Measurements from ENCODE around the gene WIPF1.

The WIPF1 gene, protein sequence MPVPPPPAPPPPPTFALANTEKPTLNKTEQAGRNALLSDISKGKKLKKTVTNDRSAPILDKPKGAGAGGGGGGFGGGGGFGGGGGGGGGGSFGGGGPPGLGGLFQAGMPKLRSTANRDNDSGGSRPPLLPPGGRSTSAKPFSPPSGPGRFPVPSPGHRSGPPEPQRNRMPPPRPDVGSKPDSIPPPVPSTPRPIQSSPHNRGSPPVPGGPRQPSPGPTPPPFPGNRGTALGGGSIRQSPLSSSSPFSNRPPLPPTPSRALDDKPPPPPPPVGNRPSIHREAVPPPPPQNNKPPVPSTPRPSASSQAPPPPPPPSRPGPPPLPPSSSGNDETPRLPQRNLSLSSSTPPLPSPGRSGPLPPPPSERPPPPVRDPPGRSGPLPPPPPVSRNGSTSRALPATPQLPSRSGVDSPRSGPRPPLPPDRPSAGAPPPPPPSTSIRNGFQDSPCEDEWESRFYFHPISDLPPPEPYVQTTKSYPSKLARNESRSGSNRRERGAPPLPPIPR

DNA sequence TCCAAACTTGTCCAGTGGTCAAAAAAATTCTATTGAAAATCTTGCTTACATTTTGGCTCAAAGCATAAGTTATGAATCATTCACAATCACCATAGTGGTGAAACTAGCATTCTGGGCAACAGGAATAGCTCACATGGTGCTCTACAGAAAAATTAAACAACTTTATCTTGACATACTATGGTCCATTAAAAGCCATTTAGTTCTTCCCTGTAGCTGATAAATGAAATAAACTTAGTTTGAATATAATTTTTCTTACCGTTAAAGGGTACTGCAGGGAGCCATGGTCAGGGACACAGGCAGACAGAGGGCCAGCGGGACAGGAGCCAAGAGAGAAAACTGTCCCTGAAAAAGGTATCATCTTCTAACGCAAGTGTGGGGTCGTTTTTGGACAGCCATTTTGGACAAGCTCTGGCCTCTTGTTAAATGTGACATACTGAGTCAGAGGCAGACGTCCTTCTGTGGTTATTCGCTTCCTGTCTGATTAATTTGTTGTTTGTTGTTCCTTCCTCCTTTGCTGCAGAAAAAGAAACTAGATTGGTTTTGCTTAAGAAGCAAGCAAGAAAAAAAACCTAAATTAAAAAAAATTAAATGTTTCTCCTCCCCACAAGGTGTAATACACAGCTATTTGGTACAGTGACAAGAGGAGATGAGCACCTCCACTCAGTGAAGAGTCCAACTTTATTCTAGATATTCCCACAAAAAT lies at the start of gene WIPF1:
Gene WIPF1 (minus strand): TSS at position 460 of the 703 bp plus-strand sequence. CDS start 12,231 bp downstream, outside the sequence.
- no peak for DNase-seq (ENCODE audit: low read depth, low spot score)
- no peak for TF ChIP-seq SUZ12 (IDR thresholded peaks at IDR 0.05; ENCODE audit: extremely low read depth, insufficient read depth, insufficient read length)
- TF ChIP-seq YY1 (IDR thresholded peaks at IDR 0.05; ENCODE audit: insufficient read depth, insufficient read length): no peak
- no peak for TF ChIP-seq ZNF274 (IDR thresholded peaks at IDR 0.05; ENCODE audit: low read depth, low read length)
- Histone ChIP-seq H3K4me3 (ENCODE audit: insufficient read length, low read depth) (no peak within 1 kb of the TSS), H3K9me3 (ENCODE audit: insufficient read depth, low read length) (peaks cover 8% of the 10 kb centered on the region; the same call in 1 of the 2 replicates), H3K4me1 (ENCODE audit: insufficient read depth, insufficient read length) (no peaks in the 10 kb centered on the region), H3K27me3 (ENCODE audit: insufficient read depth, insufficient read length) (no peaks in the 10 kb centered on the region), H3K9ac (ENCODE audit: insufficient read length, low read depth) (no peak within 1 kb of the TSS), H3K36me3 (ENCODE audit: insufficient read depth, insufficient read length, low read length) (no peaks in the 10 kb centered on the region)

DNA sequence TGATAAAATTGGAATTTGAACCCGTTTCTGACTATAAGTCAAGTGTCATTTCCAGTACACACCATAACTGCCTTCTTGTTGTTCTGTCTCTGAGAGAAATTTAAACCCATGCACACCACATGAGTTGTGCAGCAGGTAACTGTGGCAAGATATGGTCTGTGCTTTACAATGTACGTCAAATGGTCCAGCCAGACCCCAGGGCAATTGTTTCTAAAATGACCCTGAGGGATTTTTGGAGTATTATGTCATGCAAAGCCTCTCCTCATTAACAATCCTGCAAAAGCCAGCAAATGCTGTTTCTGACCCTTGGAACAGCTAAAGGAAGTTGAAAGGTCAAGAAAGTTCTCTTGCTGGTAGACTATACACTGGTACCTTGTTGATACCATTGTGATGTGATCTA lies 47.7 kb upstream of the WIPF1 start:
- H3K27me3 ChIP-seq (ENCODE audit: insufficient read depth, insufficient read length): no peaks in the 10 kb centered on the region
- no peaks in the 10 kb centered on the region for H3K36me3 ChIP-seq (ENCODE audit: insufficient read depth, insufficient read length, low read length)
- peaks cover 13% of the 10 kb centered on the region; the same call in 1 of the 2 replicates for H3K9me3 ChIP-seq (ENCODE audit: insufficient read depth, low read length)
- TF ChIP-seq SUZ12 (IDR thresholded peaks at IDR 0.05; ENCODE audit: extremely low read depth, insufficient read depth, insufficient read length) (no peak), ZNF274 (IDR thresholded peaks at IDR 0.05; ENCODE audit: low read depth, low read length) (no peak)
- no peaks in the 10 kb centered on the region for H3K4me1 ChIP-seq (ENCODE audit: insufficient read depth, insufficient read length)
- DNase-seq (ENCODE audit: low read depth, low spot score): no peak
- H3K9ac ChIP-seq (ENCODE audit: insufficient read length, low read depth): no peak overlapping the region
- no peak overlapping the region for H3K4me3 ChIP-seq (ENCODE audit: insufficient read length, low read depth)

DNA sequence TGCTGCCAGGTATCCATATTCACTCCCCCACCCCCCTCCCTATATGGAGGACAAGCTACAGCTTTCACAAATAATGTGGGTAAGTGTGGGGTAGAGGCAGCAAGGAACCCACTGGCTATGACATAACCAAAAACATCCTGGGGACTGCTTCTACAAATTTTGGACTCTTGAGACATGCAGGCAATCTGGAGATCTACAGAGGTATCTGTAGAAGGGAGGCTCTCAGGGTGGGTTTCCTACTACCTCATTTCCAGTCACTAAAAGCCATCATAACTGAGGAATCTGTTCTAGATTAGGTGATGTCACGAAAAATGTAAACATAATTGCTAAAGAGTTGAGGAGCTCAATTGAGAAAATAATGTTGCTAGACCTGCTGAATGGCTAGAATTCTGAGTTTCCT lies 46.8 kb upstream of the WIPF1 start:
- no peaks in the 10 kb centered on the region for H3K4me1 ChIP-seq (ENCODE audit: insufficient read depth, insufficient read length)
- DNase-seq (ENCODE audit: low read depth, low spot score): no peak
- H3K9me3 ChIP-seq (ENCODE audit: insufficient read depth, low read length): peaks cover 13% of the 10 kb centered on the region; the same call in 1 of the 2 replicates
- no peaks in the 10 kb centered on the region for H3K36me3 ChIP-seq (ENCODE audit: insufficient read depth, insufficient read length, low read length)
- H3K9ac ChIP-seq (ENCODE audit: insufficient read length, low read depth): no peak overlapping the region
- no peak overlapping the region for H3K4me3 ChIP-seq (ENCODE audit: insufficient read length, low read depth)
- H3K27me3 ChIP-seq (ENCODE audit: insufficient read depth, insufficient read length): no peaks in the 10 kb centered on the region
- TF ChIP-seq SUZ12 (IDR thresholded peaks at IDR 0.05; ENCODE audit: extremely low read depth, insufficient read depth, insufficient read length): no peak
- TF ChIP-seq ZNF274 (IDR thresholded peaks at IDR 0.05; ENCODE audit: low read depth, low read length): no peak
- no peak for TF ChIP-seq YY1 (IDR thresholded peaks at IDR 0.05; ENCODE audit: insufficient read depth, insufficient read length)

DNA sequence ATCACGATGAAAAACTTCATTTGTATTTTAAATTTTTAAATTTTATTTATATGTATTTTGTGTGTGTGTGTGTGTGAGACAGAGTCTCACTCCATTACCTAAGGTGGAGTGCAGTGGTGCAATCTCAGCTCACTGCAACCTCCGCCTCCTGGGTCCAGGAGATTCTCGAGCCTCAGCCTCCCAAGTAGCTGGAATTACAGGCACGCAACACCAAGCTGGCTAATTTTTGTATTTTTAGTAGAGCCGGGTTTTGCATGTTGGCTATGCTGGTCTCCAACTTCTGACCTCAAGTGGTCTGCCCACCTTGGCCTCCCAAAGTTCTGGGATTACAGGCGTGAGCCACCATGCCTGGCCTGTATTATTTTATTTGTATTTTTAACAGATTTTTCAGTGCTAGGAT lies 45.8 kb upstream of the WIPF1 start:
- H3K9me3 ChIP-seq (ENCODE audit: insufficient read depth, low read length): peaks cover 3% of the 10 kb centered on the region; the same call in 1 of the 2 replicates
- no peak overlapping the region for H3K4me3 ChIP-seq (ENCODE audit: insufficient read length, low read depth)
- H3K9ac ChIP-seq (ENCODE audit: insufficient read length, low read depth): no peak overlapping the region
- H3K4me1 ChIP-seq (ENCODE audit: insufficient read depth, insufficient read length): no peaks in the 10 kb centered on the region
- DNase-seq (ENCODE audit: low read depth, low spot score): no peak
- no peaks in the 10 kb centered on the region for H3K36me3 ChIP-seq (ENCODE audit: insufficient read depth, insufficient read length, low read length)
- no peak for TF ChIP-seq ZNF274 (IDR thresholded peaks at IDR 0.05; ENCODE audit: low read depth, low read length)
- no peak for TF ChIP-seq YY1 (IDR thresholded peaks at IDR 0.05; ENCODE audit: insufficient read depth, insufficient read length)
- no peak for TF ChIP-seq SUZ12 (IDR thresholded peaks at IDR 0.05; ENCODE audit: extremely low read depth, insufficient read depth, insufficient read length)
- H3K27me3 ChIP-seq (ENCODE audit: insufficient read depth, insufficient read length): no peaks in the 10 kb centered on the region

DNA sequence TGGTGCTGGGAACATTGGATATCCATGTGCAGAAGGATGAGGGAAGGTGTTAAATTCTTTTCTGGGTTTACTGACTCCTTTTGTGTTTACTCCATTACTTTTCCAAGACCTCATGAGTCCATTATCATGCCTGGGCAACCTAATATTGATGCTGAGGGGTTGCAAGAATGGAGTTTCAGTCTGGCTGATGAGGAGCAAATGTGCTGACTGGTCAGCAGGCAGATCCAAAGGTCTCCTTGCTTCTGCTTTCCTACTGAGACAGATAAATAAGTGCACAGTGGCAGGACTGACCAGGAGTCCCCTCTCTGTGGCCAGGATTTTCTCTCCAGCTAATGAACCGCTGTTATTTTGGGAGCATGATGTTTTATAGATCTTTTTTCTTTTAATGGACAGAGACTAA lies 43.6 kb upstream of the WIPF1 start:
- H3K9me3 ChIP-seq (ENCODE audit: insufficient read depth, low read length): no peaks in the 10 kb centered on the region

DNA sequence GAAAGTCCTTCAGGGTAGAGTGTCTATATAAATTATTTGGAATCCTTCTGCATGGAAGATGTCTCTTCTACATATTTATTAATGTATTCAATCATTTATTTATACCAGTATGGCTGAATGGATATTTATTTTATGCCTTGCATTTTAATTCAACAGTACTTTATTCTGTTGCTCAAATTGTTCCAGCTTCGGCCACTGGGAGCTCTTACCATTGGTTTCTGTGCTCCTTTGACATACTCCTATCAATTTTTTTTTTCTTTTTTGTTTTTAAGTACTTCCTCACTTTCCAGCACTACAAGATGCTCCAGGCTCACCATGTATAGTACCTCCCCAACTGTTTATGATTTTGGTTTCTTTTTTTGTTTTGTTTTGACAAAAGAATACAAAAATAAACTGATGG lies 39.4 kb upstream of the WIPF1 start:
- TF ChIP-seq ZNF274 (IDR thresholded peaks at IDR 0.05; ENCODE audit: low read depth, low read length) (no peak), YY1 (IDR thresholded peaks at IDR 0.05; ENCODE audit: insufficient read depth, insufficient read length) (no peak), SUZ12 (IDR thresholded peaks at IDR 0.05; ENCODE audit: extremely low read depth, insufficient read depth, insufficient read length) (no peak)
- Histone ChIP-seq H3K9me3 (ENCODE audit: insufficient read depth, low read length) (no peaks in the 10 kb centered on the region), H3K4me1 (ENCODE audit: insufficient read depth, insufficient read length) (no peaks in the 10 kb centered on the region)

More for the DNA sequence above, 43.6 kb upstream of the WIPF1 start:
- no peak for DNase-seq (ENCODE audit: low read depth, low spot score)
- no peaks in the 10 kb centered on the region for H3K27me3 ChIP-seq (ENCODE audit: insufficient read depth, insufficient read length)
- no peak overlapping the region for H3K9ac ChIP-seq (ENCODE audit: insufficient read length, low read depth)
- no peak overlapping the region for H3K4me3 ChIP-seq (ENCODE audit: insufficient read length, low read depth)
- TF ChIP-seq YY1 (IDR thresholded peaks at IDR 0.05; ENCODE audit: insufficient read depth, insufficient read length) (no peak), ZNF274 (IDR thresholded peaks at IDR 0.05; ENCODE audit: low read depth, low read length) (no peak), SUZ12 (IDR thresholded peaks at IDR 0.05; ENCODE audit: extremely low read depth, insufficient read depth, insufficient read length) (no peak)
- no peaks in the 10 kb centered on the region for H3K36me3 ChIP-seq (ENCODE audit: insufficient read depth, insufficient read length, low read length)
- H3K4me1 ChIP-seq (ENCODE audit: insufficient read depth, insufficient read length): no peaks in the 10 kb centered on the region

More for the DNA sequence above, 39.4 kb upstream of the WIPF1 start:
- H3K36me3 ChIP-seq (ENCODE audit: insufficient read depth, insufficient read length, low read length): no peaks in the 10 kb centered on the region
- no peak for DNase-seq (ENCODE audit: low read depth, low spot score)
- no peaks in the 10 kb centered on the region for H3K27me3 ChIP-seq (ENCODE audit: insufficient read depth, insufficient read length)
- H3K9ac ChIP-seq (ENCODE audit: insufficient read length, low read depth): no peak overlapping the region
- H3K4me3 ChIP-seq (ENCODE audit: insufficient read length, low read depth): no peak overlapping the region

Measured in NT2/D1 (cell line).